ENCODE data around the gene DMRT1.

DMRT1 gene

DNA sequence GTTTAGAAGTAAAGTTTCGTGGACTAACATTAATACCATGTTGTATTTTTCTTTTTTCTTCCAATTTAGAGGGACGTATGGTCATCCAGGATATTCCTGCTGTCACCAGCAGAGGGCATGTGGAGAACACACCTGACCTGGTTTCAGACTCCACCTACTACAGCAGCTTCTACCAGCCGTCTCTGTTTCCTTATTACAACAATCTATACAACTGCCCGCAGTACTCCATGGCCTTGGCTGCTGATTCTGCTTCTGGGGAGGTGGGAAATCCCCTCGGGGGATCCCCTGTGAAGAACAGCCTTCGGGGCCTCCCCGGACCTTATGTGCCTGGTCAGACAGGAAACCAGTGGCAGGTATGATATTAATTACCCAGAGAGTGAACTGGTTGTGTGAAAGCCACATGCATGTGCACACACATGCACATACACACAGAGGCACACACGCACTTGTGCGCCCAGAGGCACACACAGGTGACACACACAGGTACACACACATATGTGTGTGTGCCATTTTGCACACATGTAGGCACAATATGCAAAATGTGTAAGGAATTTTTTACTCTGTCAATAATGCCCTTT lies 52.4 kb downstream of the DMRT1 start:
- Histone ChIP-seq H3K27me3 (ENCODE audit: control insufficient read depth in 3 of 3, insufficient read depth in 3 of 3, low read depth in 1 of 3, low read length in 3 of 3) (no peaks in the 10 kb centered on the region), H3K27ac (replicated peaks; ENCODE audit: low read length) (no peak overlapping the region), H3K23ac (ENCODE audit: low read depth, low read length, poor library complexity) (no peak overlapping the region), H3K4me2 (ENCODE audit: insufficient read depth, low read length, poor library complexity, severe bottlenecking) (no peak overlapping the region), H2BK15ac (ENCODE audit: low read length) (no peak overlapping the region), H3K4me1 (ENCODE audit: control insufficient read depth in 2 of 2, insufficient read depth in 1 of 2, low read depth in 1 of 2, low read length in 2 of 2) (peaks cover 0 to 2% of the 10 kb centered on the region in 2 donors), H3K79me1 (ENCODE audit: low read depth, low read length) (no peaks in the 10 kb centered on the region), H3K18ac (ENCODE audit: low read length) (no peak overlapping the region), H4K91ac (ENCODE audit: low read depth, low read length, poor library complexity) (no peak overlapping the region), H2BK5ac (ENCODE audit: low read length) (no peak overlapping the region), H3K36me3 (replicated peaks in 1 of 2; ENCODE audit: control insufficient read depth in 2 of 2, insufficient read depth in 2 of 2, low read length in 2 of 2) (no peaks in the 10 kb centered on the region), H2BK120ac (ENCODE audit: low read depth, low read length) (no peak overlapping the region), H2BK12ac (ENCODE audit: low read length) (no peak overlapping the region), H2AK5ac (ENCODE audit: low read depth, low read length) (no peak overlapping the region), H4K8ac (ENCODE audit: low read depth, low read length) (no peak overlapping the region), H3K9me3 (replicated peaks in 1 of 2; ENCODE audit: control insufficient read depth in 2 of 2, insufficient read depth in 1 of 2, low read depth in 1 of 2, low read length in 2 of 2) (no peaks in the 10 kb centered on the region), H2AFZ (ENCODE audit: low read length) (peak overlapping the region; percentile 59), H3K4ac (ENCODE audit: low read length) (no peak overlapping the region), H3K9ac (ENCODE audit: low read depth, low read length, poor library complexity) (no peak overlapping the region), H3K4me3 (ENCODE audit: low read length in 2 of 2) (no peak overlapping the region), H3K14ac (ENCODE audit: low read length) (no peak overlapping the region)
- DNase-seq (ENCODE audit: low spot score): peak; percentile 49
- WGBS, 2 donors (ENCODE audit: extremely low coverage in 2 of 2, insufficient read length in 2 of 2, insufficient replicate concordance in 1 of 2): no CpG with 5 or more reads among the region's 9 CpGs

DNA sequence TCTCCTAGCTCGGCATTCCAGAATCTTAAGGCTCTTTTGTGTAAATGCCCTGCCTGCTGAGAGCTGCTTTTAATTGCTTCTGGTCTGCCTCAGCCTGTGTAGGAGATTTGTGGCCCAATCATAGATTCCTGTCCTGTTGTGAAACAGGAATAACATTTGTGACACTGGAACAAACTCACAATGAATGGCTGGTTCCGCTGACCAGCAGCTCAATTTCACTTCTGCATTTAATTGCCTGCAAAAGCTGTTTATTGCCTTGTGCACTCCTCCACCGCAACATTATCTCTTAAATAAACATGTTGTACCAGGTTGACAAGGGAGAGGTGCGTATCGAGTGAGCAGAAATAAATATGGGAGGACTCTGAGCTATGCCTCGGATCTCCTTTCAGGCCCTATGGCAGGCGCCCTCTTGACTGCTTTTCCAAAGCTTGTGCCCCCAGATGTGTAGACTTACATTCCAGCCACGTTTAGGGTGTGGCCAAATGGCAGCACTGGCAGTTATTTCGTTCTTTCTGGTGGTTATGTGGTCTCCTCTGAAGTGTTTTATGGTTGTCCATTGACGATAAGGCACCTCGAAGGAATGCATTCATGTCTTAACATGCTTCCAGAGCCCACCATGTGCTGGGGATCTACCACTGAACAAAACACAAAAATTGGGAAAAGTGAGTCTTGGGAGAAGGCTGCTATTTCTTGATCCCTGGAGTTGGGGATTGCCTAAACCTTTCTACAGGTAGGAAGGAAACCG lies 58.1 kb downstream of the DMRT1 start:
- no peak overlapping the region for H2BK12ac ChIP-seq (ENCODE audit: low read length)
- no peak overlapping the region for H3K18ac ChIP-seq (ENCODE audit: low read length)
- no peaks in the 10 kb centered on the region for H3K9me3 ChIP-seq (replicated peaks in 1 of 2; ENCODE audit: control insufficient read depth in 2 of 2, insufficient read depth in 1 of 2, low read depth in 1 of 2, low read length in 2 of 2)
- H2BK120ac ChIP-seq (ENCODE audit: low read depth, low read length): no peak overlapping the region
- no CpG with 5 or more reads among the region's 12 CpGs for WGBS, 2 donors (ENCODE audit: extremely low coverage in 2 of 2, insufficient read length in 2 of 2, insufficient replicate concordance in 1 of 2)
- H3K4me1 ChIP-seq (ENCODE audit: control insufficient read depth in 2 of 2, insufficient read depth in 1 of 2, low read depth in 1 of 2, low read length in 2 of 2): peaks cover 0 to 19% of the 10 kb centered on the region in 2 donors
- H3K36me3 ChIP-seq (replicated peaks in 1 of 2; ENCODE audit: control insufficient read depth in 2 of 2, insufficient read depth in 2 of 2, low read length in 2 of 2): no peaks in the 10 kb centered on the region
- no peak overlapping the region for H2BK5ac ChIP-seq (ENCODE audit: low read length)
- peak overlapping the region; percentile 10 for H3K27ac ChIP-seq (replicated peaks; ENCODE audit: low read length)
- H2AFZ ChIP-seq (ENCODE audit: low read length): no peak overlapping the region
- H3K23ac ChIP-seq (ENCODE audit: low read depth, low read length, poor library complexity): no peak overlapping the region
- H3K79me1 ChIP-seq (ENCODE audit: low read depth, low read length): no peaks in the 10 kb centered on the region
- H4K8ac ChIP-seq (ENCODE audit: low read depth, low read length): no peak overlapping the region
- H2AK5ac ChIP-seq (ENCODE audit: low read depth, low read length): no peak overlapping the region
- DNase-seq (ENCODE audit: low spot score): peak; percentile 63
- no peak overlapping the region for H3K4me2 ChIP-seq (ENCODE audit: insufficient read depth, low read length, poor library complexity, severe bottlenecking)
- no peak overlapping the region for H2BK15ac ChIP-seq (ENCODE audit: low read length)
- H3K27me3 ChIP-seq (ENCODE audit: control insufficient read depth in 3 of 3, insufficient read depth in 3 of 3, low read depth in 1 of 3, low read length in 3 of 3): peaks cover 0 to 5% (median 0%) of the 10 kb centered on the region in 3 experiments
- H3K14ac ChIP-seq (ENCODE audit: low read length): no peak overlapping the region
- no peak overlapping the region for H3K4me3 ChIP-seq (ENCODE audit: low read length in 2 of 2)
- no peak overlapping the region for H3K9ac ChIP-seq (ENCODE audit: low read depth, low read length, poor library complexity)
- H4K91ac ChIP-seq (ENCODE audit: low read depth, low read length, poor library complexity): no peak overlapping the region
- H3K4ac ChIP-seq (ENCODE audit: low read length): no peak overlapping the region

DNA sequence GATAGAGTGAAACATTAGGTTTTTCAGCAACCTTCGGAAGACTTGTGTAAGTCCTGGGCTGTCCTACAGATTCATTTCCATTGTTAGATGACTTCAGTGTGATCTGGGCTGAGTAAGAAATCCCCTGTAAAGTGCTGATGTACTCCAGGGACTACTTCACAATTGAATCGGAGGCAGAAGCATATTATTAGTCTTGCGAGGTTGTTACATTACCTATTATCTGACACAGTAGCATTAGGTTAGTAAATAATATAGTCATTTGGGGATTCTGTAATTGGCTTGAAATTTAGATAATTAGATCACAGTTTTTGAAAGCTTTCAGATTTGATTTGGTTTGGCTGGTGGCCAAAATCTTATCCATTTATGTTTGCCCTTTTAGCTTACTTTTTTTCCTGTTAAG lies 62.4 kb downstream of the DMRT1 start:
- Histone ChIP-seq H3K27ac (replicated peaks; ENCODE audit: low read length) (no peak overlapping the region), H3K18ac (ENCODE audit: low read length) (no peak overlapping the region), H2BK5ac (ENCODE audit: low read length) (no peak overlapping the region), H3K4ac (ENCODE audit: low read length) (no peak overlapping the region), H3K4me1 (ENCODE audit: control insufficient read depth in 2 of 2, insufficient read depth in 1 of 2, low read depth in 1 of 2, low read length in 2 of 2) (peaks cover 0 to 27% of the 10 kb centered on the region in 2 donors), H2BK15ac (ENCODE audit: low read length) (no peak overlapping the region), H2BK12ac (ENCODE audit: low read length) (no peak overlapping the region), H3K4me3 (ENCODE audit: low read length in 2 of 2) (no peak overlapping the region), H3K23ac (ENCODE audit: low read depth, low read length, poor library complexity) (no peak overlapping the region), H3K9me3 (replicated peaks in 1 of 2; ENCODE audit: control insufficient read depth in 2 of 2, insufficient read depth in 1 of 2, low read depth in 1 of 2, low read length in 2 of 2) (no peaks in the 10 kb centered on the region), H4K8ac (ENCODE audit: low read depth, low read length) (no peak overlapping the region), H3K9ac (ENCODE audit: low read depth, low read length, poor library complexity) (no peak overlapping the region), H4K91ac (ENCODE audit: low read depth, low read length, poor library complexity) (no peak overlapping the region), H2BK120ac (ENCODE audit: low read depth, low read length) (no peak overlapping the region), H3K36me3 (replicated peaks in 1 of 2; ENCODE audit: control insufficient read depth in 2 of 2, insufficient read depth in 2 of 2, low read length in 2 of 2) (no peaks in the 10 kb centered on the region), H3K4me2 (ENCODE audit: insufficient read depth, low read length, poor library complexity, severe bottlenecking) (no peak overlapping the region), H3K14ac (ENCODE audit: low read length) (no peak overlapping the region), H2AFZ (ENCODE audit: low read length) (no peak overlapping the region), H3K79me1 (ENCODE audit: low read depth, low read length) (no peaks in the 10 kb centered on the region), H2AK5ac (ENCODE audit: low read depth, low read length) (no peak overlapping the region), H3K27me3 (ENCODE audit: control insufficient read depth in 3 of 3, insufficient read depth in 3 of 3, low read depth in 1 of 3, low read length in 3 of 3) (peaks cover 0 to 25% (median 0%) of the 10 kb centered on the region in 3 experiments)
- no CpG with 5 or more reads among the region's 3 CpGs for WGBS, 2 donors (ENCODE audit: extremely low coverage in 2 of 2, insufficient read length in 2 of 2, insufficient replicate concordance in 1 of 2)
- DNase-seq (ENCODE audit: low spot score): no peak

DNA sequence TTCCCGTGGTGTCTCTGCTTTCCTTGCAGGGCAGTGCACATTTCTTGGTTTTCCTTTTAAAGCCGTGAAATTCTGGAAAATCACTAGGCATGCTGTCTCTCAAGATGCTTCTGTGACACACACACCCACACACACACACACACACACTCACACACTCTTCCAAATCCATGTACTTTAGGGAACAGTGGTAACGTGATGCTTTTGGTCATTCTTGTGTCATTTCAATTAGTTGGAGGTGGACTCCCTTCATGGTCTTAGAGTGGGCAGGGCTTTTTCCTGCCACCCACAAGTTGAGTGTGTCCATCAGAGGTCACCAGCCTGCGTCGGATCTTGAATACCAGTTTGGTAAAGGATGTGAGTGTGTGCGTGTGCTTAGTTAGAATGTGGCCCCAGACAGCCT lies 64.4 kb downstream of the DMRT1 start:
- Histone ChIP-seq H2BK5ac (ENCODE audit: low read length) (no peak overlapping the region), H3K4me1 (ENCODE audit: control insufficient read depth in 2 of 2, insufficient read depth in 1 of 2, low read depth in 1 of 2, low read length in 2 of 2) (peaks cover 0 to 20% of the 10 kb centered on the region in 2 donors), H2AFZ (ENCODE audit: low read length) (no peak overlapping the region), H2BK15ac (ENCODE audit: low read length) (no peak overlapping the region), H3K9ac (ENCODE audit: low read depth, low read length, poor library complexity) (no peak overlapping the region), H4K8ac (ENCODE audit: low read depth, low read length) (no peak overlapping the region), H2AK5ac (ENCODE audit: low read depth, low read length) (no peak overlapping the region), H3K18ac (ENCODE audit: low read length) (no peak overlapping the region), H3K27ac (replicated peaks; ENCODE audit: low read length) (no peak overlapping the region), H3K4me3 (ENCODE audit: low read length in 2 of 2) (no peak overlapping the region), H2BK12ac (ENCODE audit: low read length) (no peak overlapping the region), H3K36me3 (replicated peaks in 1 of 2; ENCODE audit: control insufficient read depth in 2 of 2, insufficient read depth in 2 of 2, low read length in 2 of 2) (no peaks in the 10 kb centered on the region), H3K23ac (ENCODE audit: low read depth, low read length, poor library complexity) (no peak overlapping the region), H3K4ac (ENCODE audit: low read length) (no peak overlapping the region), H3K4me2 (ENCODE audit: insufficient read depth, low read length, poor library complexity, severe bottlenecking) (no peak overlapping the region), H2BK120ac (ENCODE audit: low read depth, low read length) (no peak overlapping the region), H3K14ac (ENCODE audit: low read length) (no peak overlapping the region), H3K27me3 (ENCODE audit: control insufficient read depth in 3 of 3, insufficient read depth in 3 of 3, low read depth in 1 of 3, low read length in 3 of 3) (peaks cover 0 to 36% (median 0%) of the 10 kb centered on the region in 3 experiments), H3K9me3 (replicated peaks in 1 of 2; ENCODE audit: control insufficient read depth in 2 of 2, insufficient read depth in 1 of 2, low read depth in 1 of 2, low read length in 2 of 2) (no peaks in the 10 kb centered on the region), H3K79me1 (ENCODE audit: low read depth, low read length) (no peaks in the 10 kb centered on the region), H4K91ac (ENCODE audit: low read depth, low read length, poor library complexity) (no peak overlapping the region)
- no peak for DNase-seq (ENCODE audit: low spot score)
- no CpG with 5 or more reads among the region's 6 CpGs for WGBS, 2 donors (ENCODE audit: extremely low coverage in 2 of 2, insufficient read length in 2 of 2, insufficient replicate concordance in 1 of 2)

Measured in neuronal stem cell (in vitro differentiated cells).